SK-N-SH (cell line): Measurements from ENCODE around the gene MMP23B. TPM values are rescaled to one million over a fixed set of nuclear protein-coding genes. Genes with fewer than 3 reads are reported as not detected.

Source experiments
- CTCF ChIA-PET: fragments of 300-600, 350-600 bp; formaldehyde crosslinking; extraction: SDS; loops from one replicate; lab custom pipeline; 2021; lab: Yijun Ruan, JAX
- POLR2A ChIA-PET: fragments of 350-600 bp; sonication (Branson Sonifier 250); formaldehyde crosslinking; extraction: SDS; loops from one replicate; lab custom pipeline; 2020; ENCODE audit warnings: antibody characterized with exemption, inconsistent platforms; lab: Yijun Ruan, JAX
- DNase-seq: peaks from one replicate; pipeline ENCODE4 v3.0.0; 2012
- H2AFZ ChIP-seq: fragments of 200-600 bp; sonication (generic); 2 replicates; pipeline ENCODE4 v1.8.1; 2016; ENCODE audit warnings: antibody characterized with exemption, mild to moderate bottlenecking, low read depth
- H3F3A ChIP-seq: fragments of 200-600 bp; sonication (generic); replicated peaks from 2 replicates; pipeline ENCODE3; 2016; ENCODE audit warnings: antibody characterized with exemption, mild to moderate bottlenecking; ENCODE audit not compliant: insufficient read depth
- H3K27ac ChIP-seq, 2 experiments: fragments of 200-500 bp in 1 of 2; fragments of 200-600 bp in 1 of 2; sonication (Bioruptor generic) in 1 of 2; sonication (generic), shearing (Covaris generic) in 1 of 2; 2 replicates each; pipeline versions ENCODE4 v1.5.1 to v1.6.1; 2014 to 2016; ENCODE audit warnings: low read depth in 2 of 2, inconsistent platforms in 1 of 2, low read length in 1 of 2, mild to moderate bottlenecking in 1 of 2, mixed read lengths in 1 of 2
- H3K27me3 ChIP-seq: fragments of 200-600 bp; sonication (generic), shearing (Covaris generic); 2 replicates; pipeline ENCODE4 v1.6.1; 2016; ENCODE audit warnings: mixed run types; ENCODE audit not compliant: insufficient read depth
- H3K36me3 ChIP-seq, 2 experiments: fragments of 200-500 bp in 1 of 2; fragments of 200-600 bp in 1 of 2; sonication (Bioruptor generic) in 1 of 2; sonication (generic) in 1 of 2; replicated peaks in 1 of 2; 2 replicates each; pipeline versions ENCODE3 to v1.5.1; 2014 to 2016; ENCODE audit warnings: low read length in 1 of 2, mild to moderate bottlenecking in 1 of 2; ENCODE audit not compliant: insufficient read depth in 2 of 2, control insufficient read depth in 1 of 2
- H3K4me1 ChIP-seq, 2 experiments: fragments of 200-500 bp in 1 of 2; fragments of 200-600 bp in 1 of 2; sonication (Bioruptor generic) in 1 of 2; sonication (generic), shearing (Covaris generic) in 1 of 2; 2 replicates each; pipeline versions ENCODE4 v1.5.1 to v1.6.1; 2014 to 2016; ENCODE audit warnings: low read depth in 1 of 2, low read length in 1 of 2, mixed run types in 1 of 2; ENCODE audit not compliant: insufficient read depth in 2 of 2, control insufficient read depth in 1 of 2
- H3K4me2 ChIP-seq: fragments of 200-600 bp; sonication (generic), shearing (Covaris generic); 2 replicates; pipeline ENCODE4 v1.6.1; 2017; ENCODE audit warnings: mixed run types
- H3K4me3 ChIP-seq, 2 experiments: fragments of 200-500 bp in 1 of 2; fragments of 200-600 bp in 1 of 2; sonication (Bioruptor generic) in 1 of 2; sonication (generic), shearing (Covaris generic) in 1 of 2; 2 replicates each; pipeline versions ENCODE4 v1.5.1 to v1.8.1; 2014 to 2016; ENCODE audit warnings: low read depth in 2 of 2, inconsistent platforms in 1 of 2, low read length in 1 of 2, mild to moderate bottlenecking in 1 of 2, mixed read lengths in 1 of 2, moderate library complexity in 1 of 2
- H3K79me2 ChIP-seq: fragments of 200-600 bp; sonication (generic); 2 replicates; pipeline ENCODE4 v1.8.1; 2017; ENCODE audit warnings: mild to moderate bottlenecking; ENCODE audit not compliant: insufficient read depth
- H3K9ac ChIP-seq: fragments of 200-600 bp; sonication (generic); 2 replicates; pipeline ENCODE4 v1.6.1; 2017; ENCODE audit warnings: mixed run types
- H3K9me2 ChIP-seq: fragments of 200-600 bp; sonication (generic); 2 replicates; pipeline ENCODE4 v1.6.1; 2017; ENCODE audit warnings: mixed run types
- H3K9me3 ChIP-seq: fragments of 200-600 bp; sonication (generic); 2 replicates; pipeline ENCODE4 v1.6.1; 2017; ENCODE audit warnings: mixed run types, mild to moderate bottlenecking, moderate library complexity
- H4K20me1 ChIP-seq: fragments of 200-600 bp; sonication (generic); 2 replicates; pipeline ENCODE4 v1.6.1; 2017; ENCODE audit warnings: mild to moderate bottlenecking, mixed run types; ENCODE audit not compliant: insufficient read depth
- EP300 ChIP-seq, 2 experiments: IDR thresholded peaks; 2 replicates each; pipeline versions ENCODE4 v1.4.0 to v1.6.1; 2012; ENCODE audit warnings: borderline replicate concordance in 1 of 2, low read depth in 1 of 2, low read length in 1 of 2
- EZH2phosphoT487 ChIP-seq: fragments of 200-600 bp; sonication (generic); IDR thresholded peaks from 2 replicates; pipeline ENCODE4 v1.6.1; 2017; ENCODE audit warnings: low read depth, mixed run types, mild to moderate bottlenecking, antibody characterized with exemption, moderate library complexity, borderline replicate concordance
- FOXJ3 ChIP-seq: sonication (generic); formaldehyde crosslinking; IDR thresholded peaks from 2 replicates; pipeline ENCODE4 v1.5.1; 2020; ENCODE audit warnings: mild to moderate bottlenecking, missing genetic modification reagents
- FOXM1 ChIP-seq: IDR thresholded peaks from 2 replicates; pipeline ENCODE4 v1.4.0; 2012; ENCODE audit warnings: low read depth, mild to moderate bottlenecking
- GABPA ChIP-seq: IDR thresholded peaks from 2 replicates; pipeline ENCODE4 v1.4.0; 2012; ENCODE audit warnings: low read depth, mild to moderate bottlenecking
- JUND ChIP-seq: IDR thresholded peaks from 2 replicates; pipeline ENCODE4 v1.4.0; 2012
- MEF2A ChIP-seq: IDR thresholded peaks from 2 replicates; pipeline ENCODE4 v1.4.0; 2012; ENCODE audit warnings: low read depth, borderline replicate concordance
- RCOR1 ChIP-seq: fragments of 150-350 bp; IDR thresholded peaks from 2 replicates; pipeline ENCODE4 v1.6.1; 2017; ENCODE audit warnings: antibody characterized with exemption, low read length
- RFX5 ChIP-seq: IDR thresholded peaks from 2 replicates; pipeline ENCODE4 v1.6.1; 2012; ENCODE audit warnings: mild to moderate bottlenecking, improper control_type of control experiment, low read length
- SIN3A ChIP-seq: IDR thresholded peaks from 2 replicates; pipeline ENCODE4 v1.6.1; 2012; ENCODE audit warnings: low read depth, mild to moderate bottlenecking, low read length, moderate library complexity, borderline replicate concordance
- SMC3 ChIP-seq: IDR thresholded peaks from 2 replicates; pipeline ENCODE4 v1.6.1; 2012; ENCODE audit warnings: low read depth, low read length, improper control_type of control experiment
- TAF1 ChIP-seq: IDR thresholded peaks from 2 replicates; pipeline ENCODE4 v1.6.1; 2012; ENCODE audit warnings: low read depth, mild to moderate bottlenecking, low read length, moderate library complexity, borderline replicate concordance
- TCF12 ChIP-seq: IDR thresholded peaks from 2 replicates; pipeline ENCODE4 v1.4.0; 2012
- TEAD4 ChIP-seq: IDR thresholded peaks from 2 replicates; pipeline ENCODE4 v1.4.0; 2012; ENCODE audit warnings: mild to moderate bottlenecking, borderline replicate concordance; ENCODE audit not compliant: insufficient read depth
- WGBS: methylation state at CpG from one replicate; pipeline ENCODE4 v1.1.6; 2017; ENCODE audit warnings: low lambda C conversion rate; 5-methylcytosine and 5-hydroxymethylcytosine counted together
- polyA plus RNA-seq, 3 experiments: library from polyadenylated mRNA; depleted of rRNA; stranded (reverse); fragments of >200 nt; gene quantifications; 2 replicates each; pipeline ENCODE4 v1.2.3, GENCODE V29; 2012
- TF ChIP-seq, protein P1 (sequence below): IDR thresholded peaks from 2 replicates; pipeline ENCODE4 v1.4.0; 2012; ENCODE audit warnings: low read depth, borderline replicate concordance
- TF ChIP-seq, protein P2 (sequence below): IDR thresholded peaks from 2 replicates; pipeline ENCODE4 v1.4.0; 2012; ENCODE audit warnings: low read depth, borderline replicate concordance
- TF ChIP-seq, protein P3 (sequence below): IDR thresholded peaks from 2 replicates; pipeline ENCODE4 v1.4.0; 2012; ENCODE audit warnings: low read depth
- TF ChIP-seq, protein P4 (sequence below): fragments of 150-350 bp; IDR thresholded peaks from 2 replicates; pipeline ENCODE4 v1.6.1; 2017; ENCODE audit warnings: antibody characterized with exemption, low read length, low read depth, borderline replicate concordance
- TF ChIP-seq, protein P5 (sequence below): IDR thresholded peaks from 2 replicates; pipeline ENCODE4 v1.6.1; 2012; ENCODE audit warnings: mild to moderate bottlenecking, low read depth, low read length, moderate library complexity

MMP23B gene
- polyA plus RNA-seq, 1 of the 3 experiments (the other 2 are of a cell fraction), result 1.2 TPM

DNA sequence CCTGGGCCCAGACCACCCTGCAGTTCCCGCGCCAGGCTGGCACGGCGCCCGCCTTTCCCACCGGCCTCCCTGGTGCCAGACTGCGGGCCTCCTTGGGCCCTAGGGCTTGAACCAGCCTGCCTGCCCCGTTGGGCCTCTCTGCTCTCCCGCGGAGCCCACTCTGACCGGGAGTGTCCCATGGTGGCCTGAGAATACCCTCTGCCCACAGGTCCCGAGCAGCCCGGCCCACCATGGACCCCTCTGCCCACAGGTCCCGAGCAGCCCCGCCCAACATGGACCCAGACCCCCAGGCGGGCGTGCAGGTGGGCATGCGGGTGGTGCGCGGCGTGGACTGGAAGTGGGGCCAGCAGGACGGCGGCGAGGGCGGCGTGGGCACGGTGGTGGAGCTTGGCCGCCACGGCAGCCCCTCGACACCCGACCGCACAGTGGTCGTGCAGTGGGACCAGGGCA, 8.8 kb upstream of the MMP23B start (continued):
- no peak for TF ChIP-seq EZH2phosphoT487
- no peak for TF ChIP-seq RFX5
- no peak for TF ChIP-seq SMC3
- no peak for TF ChIP-seq TEAD4
- TF ChIP-seq RCOR1, result no peak
- TF ChIP-seq SIN3A, result no peak
- no peak for TF ChIP-seq FOXJ3
- no peak for TF ChIP-seq MEF2A

DNA sequence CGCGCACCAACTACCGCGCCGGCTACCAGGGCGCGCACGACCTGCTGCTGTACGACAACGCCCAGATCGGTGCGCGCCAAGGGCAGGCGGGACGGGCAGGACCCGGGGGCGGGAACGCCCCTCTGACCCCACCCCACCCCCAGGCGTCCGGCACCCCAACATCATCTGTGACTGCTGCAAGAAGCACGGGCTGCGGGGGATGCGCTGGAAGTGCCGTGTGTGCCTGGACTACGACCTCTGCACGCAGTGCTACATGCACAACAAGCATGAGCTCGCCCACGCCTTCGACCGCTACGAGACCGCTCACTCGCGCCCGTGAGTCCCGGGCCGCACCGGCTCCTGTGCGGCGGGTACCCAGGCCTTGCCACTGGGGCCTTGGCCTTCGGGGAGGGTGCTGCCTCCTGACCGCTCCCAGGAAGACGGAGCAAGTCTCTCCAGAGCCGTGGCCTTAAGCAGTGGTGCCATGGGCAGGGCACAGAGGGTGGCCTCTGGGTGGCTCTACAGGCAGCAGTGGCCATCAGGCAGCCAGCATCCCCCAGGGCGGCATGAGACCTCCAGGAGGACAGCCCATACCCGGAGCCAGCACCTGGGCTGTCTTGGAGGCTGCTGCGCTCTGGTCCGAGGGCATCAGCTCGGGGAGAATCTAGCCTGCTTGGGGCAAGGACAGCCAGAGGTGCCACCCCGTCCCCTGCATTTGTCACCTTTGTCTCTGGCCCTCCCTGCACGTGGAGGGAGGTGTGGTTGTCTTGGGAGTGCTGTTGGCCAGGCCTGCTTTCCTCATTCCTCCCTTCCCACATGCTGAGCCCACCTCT, 8.1 kb upstream of the MMP23B start:
- Histone ChIP-seq H3K36me3 (peaks cover 0 to 5% of the 10 kb centered on the region in 2 experiments), H2AFZ (no peak overlapping the region), H3K9me3 (no peaks in the 10 kb centered on the region), H3K4me2 (no peak overlapping the region), H4K20me1 (no peaks in the 10 kb centered on the region), H3K9me2 (no peaks in the 10 kb centered on the region), H3K27me3 (no peaks in the 10 kb centered on the region), H3F3A (no peaks in the 10 kb centered on the region), H3K4me3 (no peak overlapping the region), H3K9ac (no peak overlapping the region), H3K79me2 (0 out of 2 replicates have a peak, but pooled peaks cover 8% of the 10 kb centered on the region), H3K27ac (no peak overlapping the region; a peak in 1 of 4 replicates), H3K4me1 (no peaks in the 10 kb centered on the region; a peak in 1 of 4 replicates)
- TF ChIP-seq, protein P1, sequence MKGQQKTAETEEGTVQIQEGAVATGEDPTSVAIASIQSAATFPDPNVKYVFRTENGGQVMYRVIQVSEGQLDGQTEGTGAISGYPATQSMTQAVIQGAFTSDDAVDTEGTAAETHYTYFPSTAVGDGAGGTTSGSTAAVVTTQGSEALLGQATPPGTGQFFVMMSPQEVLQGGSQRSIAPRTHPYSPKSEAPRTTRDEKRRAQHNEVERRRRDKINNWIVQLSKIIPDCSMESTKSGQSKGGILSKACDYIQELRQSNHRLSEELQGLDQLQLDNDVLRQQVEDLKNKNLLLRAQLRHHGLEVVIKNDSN, result no peak
- no peak for TF ChIP-seq TCF12
- no peak for TF ChIP-seq TAF1
- no peak for TF ChIP-seq EP300 (IDR thresholded peaks at IDR 0.05; ENCODE audit: borderline replicate concordance in 1 of 2, low read depth in 1 of 2, low read length in 1 of 2)
- TF ChIP-seq, protein P2, sequence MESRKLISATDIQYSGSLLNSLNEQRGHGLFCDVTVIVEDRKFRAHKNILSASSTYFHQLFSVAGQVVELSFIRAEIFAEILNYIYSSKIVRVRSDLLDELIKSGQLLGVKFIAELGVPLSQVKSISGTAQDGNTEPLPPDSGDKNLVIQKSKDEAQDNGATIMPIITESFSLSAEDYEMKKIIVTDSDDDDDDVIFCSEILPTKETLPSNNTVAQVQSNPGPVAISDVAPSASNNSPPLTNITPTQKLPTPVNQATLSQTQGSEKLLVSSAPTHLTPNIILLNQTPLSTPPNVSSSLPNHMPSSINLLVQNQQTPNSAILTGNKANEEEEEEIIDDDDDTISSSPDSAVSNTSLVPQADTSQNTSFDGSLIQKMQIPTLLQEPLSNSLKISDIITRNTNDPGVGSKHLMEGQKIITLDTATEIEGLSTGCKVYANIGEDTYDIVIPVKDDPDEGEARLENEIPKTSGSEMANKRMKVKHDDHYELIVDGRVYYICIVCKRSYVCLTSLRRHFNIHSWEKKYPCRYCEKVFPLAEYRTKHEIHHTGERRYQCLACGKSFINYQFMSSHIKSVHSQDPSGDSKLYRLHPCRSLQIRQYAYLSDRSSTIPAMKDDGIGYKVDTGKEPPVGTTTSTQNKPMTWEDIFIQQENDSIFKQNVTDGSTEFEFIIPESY, result no peak
- TF ChIP-seq, protein P3, sequence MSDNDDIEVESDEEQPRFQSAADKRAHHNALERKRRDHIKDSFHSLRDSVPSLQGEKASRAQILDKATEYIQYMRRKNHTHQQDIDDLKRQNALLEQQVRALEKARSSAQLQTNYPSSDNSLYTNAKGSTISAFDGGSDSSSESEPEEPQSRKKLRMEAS, result no peak
- TF ChIP-seq, protein P4, sequence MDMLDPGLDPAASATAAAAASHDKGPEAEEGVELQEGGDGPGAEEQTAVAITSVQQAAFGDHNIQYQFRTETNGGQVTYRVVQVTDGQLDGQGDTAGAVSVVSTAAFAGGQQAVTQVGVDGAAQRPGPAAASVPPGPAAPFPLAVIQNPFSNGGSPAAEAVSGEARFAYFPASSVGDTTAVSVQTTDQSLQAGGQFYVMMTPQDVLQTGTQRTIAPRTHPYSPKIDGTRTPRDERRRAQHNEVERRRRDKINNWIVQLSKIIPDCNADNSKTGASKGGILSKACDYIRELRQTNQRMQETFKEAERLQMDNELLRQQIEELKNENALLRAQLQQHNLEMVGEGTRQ, result no peak
- TF ChIP-seq RFX5, result no peak
- TF ChIP-seq JUND, result no peak
- no peak for TF ChIP-seq FOXM1
- TF ChIP-seq, protein P5, sequence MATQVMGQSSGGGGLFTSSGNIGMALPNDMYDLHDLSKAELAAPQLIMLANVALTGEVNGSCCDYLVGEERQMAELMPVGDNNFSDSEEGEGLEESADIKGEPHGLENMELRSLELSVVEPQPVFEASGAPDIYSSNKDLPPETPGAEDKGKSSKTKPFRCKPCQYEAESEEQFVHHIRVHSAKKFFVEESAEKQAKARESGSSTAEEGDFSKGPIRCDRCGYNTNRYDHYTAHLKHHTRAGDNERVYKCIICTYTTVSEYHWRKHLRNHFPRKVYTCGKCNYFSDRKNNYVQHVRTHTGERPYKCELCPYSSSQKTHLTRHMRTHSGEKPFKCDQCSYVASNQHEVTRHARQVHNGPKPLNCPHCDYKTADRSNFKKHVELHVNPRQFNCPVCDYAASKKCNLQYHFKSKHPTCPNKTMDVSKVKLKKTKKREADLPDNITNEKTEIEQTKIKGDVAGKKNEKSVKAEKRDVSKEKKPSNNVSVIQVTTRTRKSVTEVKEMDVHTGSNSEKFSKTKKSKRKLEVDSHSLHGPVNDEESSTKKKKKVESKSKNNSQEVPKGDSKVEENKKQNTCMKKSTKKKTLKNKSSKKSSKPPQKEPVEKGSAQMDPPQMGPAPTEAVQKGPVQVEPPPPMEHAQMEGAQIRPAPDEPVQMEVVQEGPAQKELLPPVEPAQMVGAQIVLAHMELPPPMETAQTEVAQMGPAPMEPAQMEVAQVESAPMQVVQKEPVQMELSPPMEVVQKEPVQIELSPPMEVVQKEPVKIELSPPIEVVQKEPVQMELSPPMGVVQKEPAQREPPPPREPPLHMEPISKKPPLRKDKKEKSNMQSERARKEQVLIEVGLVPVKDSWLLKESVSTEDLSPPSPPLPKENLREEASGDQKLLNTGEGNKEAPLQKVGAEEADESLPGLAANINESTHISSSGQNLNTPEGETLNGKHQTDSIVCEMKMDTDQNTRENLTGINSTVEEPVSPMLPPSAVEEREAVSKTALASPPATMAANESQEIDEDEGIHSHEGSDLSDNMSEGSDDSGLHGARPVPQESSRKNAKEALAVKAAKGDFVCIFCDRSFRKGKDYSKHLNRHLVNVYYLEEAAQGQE, result no peak
- TF ChIP-seq GABPA, result no peak
- TF ChIP-seq RCOR1, result no peak
- no peak for TF ChIP-seq MEF2A
- no peak for DNase-seq
- 65% methylated on average over 5 of the region's 51 CpGs for WGBS
- POLR2A ChIA-PET, result interaction anchor here (0.5 to 1.2 kb wide), 2 partner anchors 9 to 12 kb away, joined by 4 to 5 read pairs; partner anchors contain the start of gene MIB2
- CTCF ChIA-PET, result no interaction called here
